Smooth muscle cell (in vitro differentiated cells): ENCODE results near the gene HK3. TPM values are rescaled to one million over a fixed set of nuclear protein-coding genes. Genes with fewer than 3 reads are reported as not detected.
"Not testable (repeated sequence)": the region's sequence is repeated elsewhere in the genome, so short reads cannot be mapped to it uniquely, and the experiment has no call there.

Experiments
- DNase-seq: peaks from one replicate; lab custom pipeline; 2025; ENCODE audit not compliant: unreplicated experiment; lab: John Stamatoyannopoulos, UW
- H2AFZ ChIP-seq: fragments of 200-600 bp; sonication (generic); 2 replicates; pipeline ENCODE4 v1.6.0; 2016; ENCODE audit warnings: antibody characterized with exemption, low read depth, mild to moderate bottlenecking
- H3F3A ChIP-seq: fragments of 200-600 bp; sonication (generic); 2 replicates; pipeline ENCODE4 v1.6.0; 2017; ENCODE audit warnings: antibody characterized with exemption, low read depth
- H3K27ac ChIP-seq: fragments of 200-600 bp; sonication (generic); 2 replicates; pipeline ENCODE4 v1.5.1; 2016; ENCODE audit warnings: low read depth, mild to moderate bottlenecking
- H3K27me3 ChIP-seq: fragments of 200-600 bp; sonication (generic); 2 replicates; pipeline ENCODE4 v1.6.1; 2016; ENCODE audit warnings: low read depth, mild to moderate bottlenecking
- H3K36me3 ChIP-seq: fragments of 200-600 bp; sonication (generic); 2 replicates; pipeline ENCODE4 v1.5.1; 2016; ENCODE audit warnings: low read depth
- H3K4me1 ChIP-seq: fragments of 200-600 bp; sonication (generic); 2 replicates; pipeline ENCODE4 v1.5.1; 2016; ENCODE audit warnings: low read depth
- H3K4me2 ChIP-seq: fragments of 200-600 bp; sonication (generic); 2 replicates; pipeline ENCODE4 v1.6.0; 2016; ENCODE audit warnings: mild to moderate bottlenecking
- H3K4me3 ChIP-seq: fragments of 200-600 bp; sonication (generic); 2 replicates; pipeline ENCODE4 v1.5.1; 2016; ENCODE audit warnings: mild to moderate bottlenecking
- H3K79me2 ChIP-seq: fragments of 200-600 bp; sonication (generic); 2 replicates; pipeline ENCODE4 v1.6.0; 2016; ENCODE audit warnings: low read depth, mild to moderate bottlenecking
- H3K9ac ChIP-seq: fragments of 200-600 bp; sonication (generic); 2 replicates; pipeline ENCODE4 v1.6.0; 2016; ENCODE audit warnings: low read depth
- H3K9me3 ChIP-seq: fragments of 200-600 bp; sonication (generic); replicated peaks from 2 replicates; pipeline ENCODE4 v1.5.1; 2016; ENCODE audit warnings: low read depth
- H4K20me1 ChIP-seq: fragments of 200-600 bp; sonication (generic); 2 replicates; pipeline ENCODE4 v1.6.0; 2016; ENCODE audit warnings: low read depth
- CTCF ChIP-seq: fragments of 200-600 bp; sonication (generic); IDR thresholded peaks from 2 replicates; pipeline ENCODE4 v1.5.1; 2017; ENCODE audit warnings: borderline replicate concordance, mild to moderate bottlenecking, antibody characterized with exemption; ENCODE audit not compliant: insufficient read depth, poor library complexity, severe bottlenecking
- WGBS: methylation state at CpG from one replicate; pipeline ENCODE4 v1.1.7; 2016; ENCODE audit warnings: low lambda C conversion rate; 5-methylcytosine and 5-hydroxymethylcytosine counted together
- polyA plus RNA-seq: library from polyadenylated mRNA; unstranded; fragments of >200 nt; fragmentation: Nextera tagmentation; extraction: Ambion mirVana; gene quantifications from 2 replicates; pipeline ENCODE4 v1.2.1, GENCODE V29; 2016
- total RNA-seq: library from RNA; depleted of rRNA; stranded (reverse); fragments of >200 nt; gene quantifications from 2 replicates; pipeline ENCODE4 v1.2.3, GENCODE V29; 2014

The HK3 gene
- total and polyA plus RNA-seq, 2 experiments from 2014 or later = not detected

GRCh38 chr5:176873541-176874172 lies 25.5 kb downstream of the HK3 start:
- H3F3A ChIP-seq = no peaks in the 10 kb centered on the region
- no peaks in the 10 kb centered on the region for H3K79me2 ChIP-seq
- no peak overlapping the region for H3K27ac ChIP-seq
- H3K9me3 ChIP-seq = no peaks in the 10 kb centered on the region
- H3K9ac ChIP-seq = no peak overlapping the region
- no peaks in the 10 kb centered on the region for H3K36me3 ChIP-seq
- peaks cover 25% of the 10 kb centered on the region for H3K27me3 ChIP-seq
- no peaks in the 10 kb centered on the region for H4K20me1 ChIP-seq
- H3K4me3 ChIP-seq = no peak overlapping the region
- no peak for DNase-seq
- H3K4me1 ChIP-seq = no peaks in the 10 kb centered on the region
- TF ChIP-seq CTCF = no peak
- WGBS = 75% methylated on average over 16 of the region's 16 CpGs
- no peak overlapping the region for H2AFZ ChIP-seq
- no peak overlapping the region for H3K4me2 ChIP-seq

DNA sequence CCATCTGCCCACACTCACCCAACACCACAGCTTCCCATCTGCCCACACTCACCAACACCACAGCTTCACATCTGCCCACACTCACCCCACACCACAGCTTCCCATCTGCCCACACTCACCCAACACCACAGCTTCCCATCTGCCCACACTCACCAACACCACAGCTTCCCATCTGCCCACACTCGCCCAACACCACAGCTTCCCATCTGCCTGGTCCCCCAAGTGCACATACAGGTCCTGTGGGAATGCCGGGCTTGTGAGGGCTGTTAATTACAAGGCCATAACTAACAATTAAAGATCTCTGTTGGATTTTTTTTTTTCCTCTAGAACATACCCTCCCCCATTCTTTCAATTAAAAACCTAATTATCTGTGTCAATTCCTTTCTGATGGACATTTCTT lies 26.1 kb downstream of the HK3 start:
- not testable (repeated sequence) for H2AFZ ChIP-seq, H3K27ac ChIP-seq, H3K4me3 ChIP-seq, DNase-seq, H3K4me2 ChIP-seq, H3K9me3 ChIP-seq, H3K9ac ChIP-seq, H3F3A ChIP-seq, H4K20me1 ChIP-seq, H3K36me3 ChIP-seq, H3K4me1 ChIP-seq, H3K79me2 ChIP-seq
- peaks cover 25% of the 10 kb centered on the region for H3K27me3 ChIP-seq
- WGBS = 75% methylated on average over 2 of the region's 2 CpGs

GRCh38 chr5:176872586-176872985 lies 26.6 kb downstream of the HK3 start:
- not testable (repeated sequence) for H4K20me1 ChIP-seq, H3K4me3 ChIP-seq, H3K36me3 ChIP-seq, H3K9me3 ChIP-seq, DNase-seq, H3K27ac ChIP-seq, H3K9ac ChIP-seq, H3F3A ChIP-seq, H3K79me2 ChIP-seq, H3K4me2 ChIP-seq, H2AFZ ChIP-seq
- 60% methylated on average over 1 of the region's 2 CpGs for WGBS
- peaks cover 10% of the 10 kb centered on the region for H3K4me1 ChIP-seq
- H3K27me3 ChIP-seq = peaks cover 26% of the 10 kb centered on the region

- not testable (repeated sequence) for H3F3A ChIP-seq, H3K9ac ChIP-seq, H4K20me1 ChIP-seq, H2AFZ ChIP-seq, H3K27ac ChIP-seq, H3K36me3 ChIP-seq, H3K9me3 ChIP-seq, H3K79me2 ChIP-seq, H3K4me2 ChIP-seq, H3K4me3 ChIP-seq, DNase-seq
- H3K27me3 ChIP-seq = peaks cover 32% of the 10 kb centered on the region
- WGBS = 93% methylated on average over 3 of the region's 10 CpGs
- H3K4me1 ChIP-seq = peaks cover 25% of the 10 kb centered on the region
Measured at GRCh38 chr5:176870644-176871043, 28.5 kb downstream of the HK3 start.

DNA sequence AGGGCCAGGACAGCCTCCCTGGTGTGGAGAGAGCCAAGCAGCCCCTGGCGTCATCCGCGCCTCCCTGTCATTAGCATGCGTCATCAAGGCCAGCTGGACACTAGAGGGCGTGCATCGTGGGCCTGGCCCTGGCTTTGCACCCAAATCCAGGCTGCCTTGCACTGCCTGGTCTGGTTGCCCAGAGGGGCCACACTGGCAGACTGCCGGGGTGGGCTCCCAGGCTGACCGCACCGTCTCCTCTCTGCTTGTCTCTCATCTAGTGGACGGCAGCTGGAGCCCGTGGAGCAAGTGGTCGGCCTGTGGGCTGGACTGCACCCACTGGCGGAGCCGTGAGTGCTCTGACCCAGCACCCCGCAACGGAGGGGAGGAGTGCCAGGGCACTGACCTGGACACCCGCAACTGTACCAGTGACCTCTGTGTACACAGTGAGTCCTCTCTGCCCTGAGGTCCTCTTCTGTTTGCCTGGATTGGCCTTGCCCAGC lies 29.0 kb downstream of the HK3 start:
- no peak for DNase-seq
- H3K4me2 ChIP-seq = no peak overlapping the region
- no peaks in the 10 kb centered on the region for H3K9me3 ChIP-seq
- 68% methylated on average over 17 of the region's 17 CpGs for WGBS
- no peaks in the 10 kb centered on the region for H3K36me3 ChIP-seq
- no peak overlapping the region for H3K4me3 ChIP-seq
- H2AFZ ChIP-seq = no peak overlapping the region
- peaks cover 33% of the 10 kb centered on the region for H3K27me3 ChIP-seq
- H3K79me2 ChIP-seq = no peaks in the 10 kb centered on the region
- H3K27ac ChIP-seq = no peak overlapping the region
- H4K20me1 ChIP-seq = no peaks in the 10 kb centered on the region
- no peaks in the 10 kb centered on the region for H3F3A ChIP-seq
- H3K4me1 ChIP-seq = peaks cover 26% of the 10 kb centered on the region
- no peak overlapping the region for H3K9ac ChIP-seq
- TF ChIP-seq CTCF = peak; percentile 33
